ENCODE results near the gene TMEM108.

TMEM108 gene

DNA sequence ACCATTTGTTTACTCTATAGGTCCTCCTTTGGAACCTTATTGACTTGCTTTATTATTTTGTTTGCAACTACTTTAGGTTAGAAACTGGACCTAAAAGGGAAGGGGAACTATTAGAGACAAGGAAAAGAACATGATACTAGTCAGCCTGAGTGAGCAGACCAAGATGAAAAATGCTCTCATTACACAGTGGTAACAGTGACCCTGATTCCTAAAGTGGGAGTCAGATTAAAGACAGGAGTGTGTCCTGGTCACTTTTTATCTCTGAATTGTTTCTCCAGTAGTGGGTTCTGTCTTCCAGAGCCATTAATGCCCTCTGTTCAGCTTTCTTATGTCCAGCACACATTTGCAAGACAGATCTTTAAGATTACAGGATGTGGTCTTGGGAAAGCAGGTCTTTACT is 124.1 kb downstream of the TMEM108 start:
- no peak for DNase-seq (ENCODE audit: low read depth in 2 of 2, low spot score in 1 of 2)

DNA sequence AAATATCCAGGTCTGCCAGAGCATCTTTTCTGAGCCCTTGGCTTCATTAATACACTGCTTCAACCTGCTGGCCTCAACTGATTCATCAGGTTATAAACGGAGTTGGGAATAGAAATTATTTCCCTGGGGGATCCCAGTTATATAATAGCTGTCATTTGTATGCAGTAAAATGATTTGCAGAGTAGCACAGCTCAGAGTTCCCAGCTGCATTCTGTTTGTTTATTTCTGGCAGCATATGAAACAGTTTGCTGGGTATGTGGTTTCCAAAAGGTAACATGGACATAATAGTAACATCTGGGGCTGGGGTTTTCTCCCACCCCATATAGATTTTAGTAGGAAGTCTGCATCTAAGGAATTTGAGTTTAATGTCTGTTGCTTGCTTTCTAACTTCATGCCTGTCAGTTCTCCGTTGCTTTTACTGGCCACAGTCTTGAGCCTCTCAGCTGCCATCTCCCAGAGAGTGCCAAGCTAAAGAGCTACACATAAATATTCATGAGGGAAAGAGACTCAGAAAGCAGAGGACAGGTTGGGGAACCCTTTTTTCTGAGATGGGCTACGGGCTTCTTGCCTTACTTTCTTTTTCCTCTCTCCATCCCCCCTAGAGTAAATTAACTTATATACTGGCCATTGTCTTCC is 124.6 kb downstream of the TMEM108 start:
- DNase-seq (ENCODE audit: low read depth in 2 of 2, low spot score in 1 of 2), result no peak

DNA sequence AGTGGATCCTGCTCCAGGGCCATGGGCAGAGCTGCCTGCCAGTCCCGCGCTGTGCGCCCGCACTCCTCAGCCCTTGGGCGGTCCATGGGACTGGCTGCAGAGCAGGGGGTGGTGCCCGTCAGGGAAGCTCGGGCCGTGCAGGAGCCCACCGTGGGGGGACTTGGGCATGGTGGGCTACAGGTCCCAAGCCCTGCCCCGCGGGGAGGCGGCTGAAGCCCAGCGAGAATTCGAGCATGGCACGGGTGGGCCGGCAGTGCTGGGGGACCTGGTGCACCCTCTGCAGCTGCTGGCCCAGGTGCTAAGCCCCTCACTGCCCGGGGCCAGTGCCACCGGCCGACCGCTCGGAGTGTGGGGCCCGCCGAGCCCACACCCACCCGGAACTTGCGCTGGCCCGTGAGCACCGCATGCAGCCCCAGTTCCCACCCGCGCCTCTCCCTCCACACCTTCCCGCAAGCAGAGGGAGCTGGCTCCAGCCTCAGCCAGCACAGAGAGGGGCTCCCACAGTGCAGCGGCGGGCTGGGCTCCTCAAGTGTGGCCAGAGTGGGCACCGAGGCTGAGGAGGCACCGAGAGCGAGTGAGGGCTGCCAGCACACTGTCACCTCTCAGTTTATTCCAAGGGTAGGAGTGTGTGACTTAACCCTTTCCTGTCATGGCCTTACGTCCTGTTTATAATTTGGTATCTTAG is 129.3 kb downstream of the TMEM108 start:
- DNase-seq (ENCODE audit: low read depth in 2 of 2, low spot score in 1 of 2), result no peak

DNA sequence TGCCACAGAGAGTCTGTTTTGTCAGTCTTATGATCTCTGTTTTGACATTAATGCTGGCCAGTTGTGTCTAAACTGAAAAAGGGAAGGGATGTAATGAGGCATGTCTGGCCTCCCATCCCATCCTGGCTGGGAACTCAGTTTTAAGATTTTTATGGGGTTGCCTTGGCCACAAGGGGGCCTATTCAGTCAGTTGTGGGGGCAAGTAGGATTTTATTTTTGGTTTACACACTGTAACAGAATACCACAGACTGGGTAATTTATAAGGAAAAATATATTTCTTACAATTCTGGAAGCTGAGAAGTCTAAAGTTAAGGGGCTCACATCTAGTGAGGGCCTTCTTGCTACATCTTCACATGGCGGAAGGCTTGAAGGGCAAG is 129.8 kb downstream of the TMEM108 start:
- DNase-seq (ENCODE audit: low read depth in 2 of 2, low spot score in 1 of 2), result no peak

DNA sequence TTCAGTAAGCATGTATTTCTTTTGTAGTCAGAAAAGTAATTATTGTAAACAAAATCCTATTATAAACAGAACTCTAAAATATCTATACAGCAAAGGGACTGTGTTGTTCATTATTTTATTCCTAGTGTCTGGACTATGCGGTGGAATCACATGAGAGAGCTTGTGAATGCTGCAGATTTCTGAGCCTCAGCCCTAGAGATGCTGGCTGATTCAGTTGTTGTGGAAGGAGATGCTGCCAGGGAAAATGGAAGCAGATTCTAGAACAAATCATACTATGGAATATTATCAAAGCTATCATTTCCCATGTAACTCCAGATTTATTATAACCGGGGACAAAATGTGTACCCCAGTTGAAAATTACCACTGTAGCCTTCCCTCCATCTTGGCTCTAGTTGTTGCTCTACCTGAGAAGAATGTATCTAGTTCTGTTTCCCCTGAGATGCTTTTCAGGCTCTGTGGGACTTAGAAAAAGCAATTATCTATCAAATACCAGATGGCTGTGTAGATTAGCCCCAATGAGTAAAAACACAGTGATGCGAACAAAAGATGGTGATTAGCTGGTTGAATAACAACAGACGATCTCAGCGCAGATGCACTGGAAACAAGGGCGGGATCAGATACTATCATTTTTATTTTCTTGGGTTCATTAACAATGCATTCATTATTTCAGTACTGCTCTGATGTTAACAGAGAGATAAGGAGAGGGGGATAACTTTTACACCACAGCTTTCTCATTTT is 131.3 kb downstream of the TMEM108 start:
- DNase-seq (ENCODE audit: low read depth in 2 of 2, low spot score in 1 of 2), result no peak

DNA sequence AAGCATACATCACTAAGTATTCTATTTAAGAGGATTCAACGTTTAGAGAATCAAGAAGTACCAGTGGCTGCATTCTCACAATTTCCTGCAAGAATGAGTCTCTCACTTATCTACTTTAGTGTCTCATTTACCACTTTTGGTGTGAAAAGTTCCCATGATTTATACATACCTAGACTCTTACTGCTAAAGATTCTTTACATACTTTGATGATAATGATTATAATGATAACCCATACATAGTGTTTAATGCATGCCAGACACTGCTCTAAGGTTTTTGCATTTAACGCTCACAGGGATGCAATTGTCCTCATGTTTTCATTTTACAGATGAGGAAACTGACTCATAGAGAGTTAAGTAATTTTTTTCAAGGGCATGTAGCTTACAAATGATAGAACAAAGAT is 133.6 kb downstream of the TMEM108 start:
- no peak for DNase-seq (ENCODE audit: low read depth in 2 of 2, low spot score in 1 of 2)

DNA sequence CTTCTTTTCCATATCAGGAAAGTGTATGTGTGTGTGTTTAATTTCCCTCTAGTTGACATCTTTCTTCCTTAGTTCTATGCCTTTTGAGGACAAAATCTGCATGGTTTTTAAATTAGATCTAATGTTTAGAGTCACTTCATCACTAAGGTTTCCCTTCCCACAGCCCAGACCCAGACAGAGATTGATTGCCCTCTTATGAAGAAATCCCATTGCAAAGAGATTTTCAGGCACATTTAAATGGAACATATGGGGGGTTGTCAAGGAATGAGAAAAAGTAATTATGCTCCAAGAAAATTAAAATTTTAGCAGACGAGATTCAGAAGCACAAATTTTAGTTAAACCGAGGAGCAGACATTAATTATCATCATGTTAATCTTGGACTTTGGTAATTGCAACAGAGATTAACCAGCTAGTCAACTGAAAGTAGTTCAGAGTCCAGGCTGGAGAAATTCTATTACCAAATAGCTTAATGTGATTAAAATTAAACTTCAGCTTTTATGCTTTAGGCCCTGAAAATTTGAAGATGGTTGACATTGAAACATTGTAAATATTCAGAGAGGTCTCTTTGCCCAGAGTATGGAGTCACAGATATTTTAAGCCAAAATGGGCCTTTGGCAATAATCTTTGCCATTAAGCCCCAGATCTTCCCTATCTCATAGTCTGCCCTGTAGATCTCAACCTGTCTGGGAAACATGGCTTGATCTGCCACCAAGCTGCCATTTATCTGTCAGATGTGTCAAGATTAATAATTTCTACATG is 143.4 kb downstream of the TMEM108 start:
- DNase-seq (ENCODE audit: low read depth in 2 of 2, low spot score in 1 of 2), result no peak

DNA sequence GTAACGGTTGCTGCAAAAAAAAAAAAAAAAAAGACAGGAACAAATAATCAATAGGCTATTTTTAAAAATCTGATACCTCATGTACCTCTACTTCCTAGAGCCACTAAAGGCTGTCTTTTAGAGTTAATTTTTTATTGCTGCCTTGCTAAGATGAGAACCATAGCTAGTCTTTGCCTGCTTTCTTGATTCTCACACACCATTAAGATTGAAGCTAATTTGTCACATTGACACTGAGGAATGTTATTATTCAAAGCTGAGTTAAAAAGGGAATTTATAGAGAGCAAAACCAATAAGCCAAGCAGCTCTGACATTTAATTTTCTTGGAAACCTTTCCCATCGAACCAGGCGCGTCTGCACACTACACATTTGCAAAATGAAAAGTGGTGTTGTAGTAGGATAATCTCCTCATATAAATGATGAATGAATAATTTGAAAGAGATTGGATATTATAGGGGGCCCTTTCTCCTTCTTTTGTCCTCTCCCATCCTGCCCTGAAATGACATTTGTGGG is 149.7 kb downstream of the TMEM108 start:
- no peak for DNase-seq (ENCODE audit: low read depth in 2 of 2, low spot score in 1 of 2)

DNA sequence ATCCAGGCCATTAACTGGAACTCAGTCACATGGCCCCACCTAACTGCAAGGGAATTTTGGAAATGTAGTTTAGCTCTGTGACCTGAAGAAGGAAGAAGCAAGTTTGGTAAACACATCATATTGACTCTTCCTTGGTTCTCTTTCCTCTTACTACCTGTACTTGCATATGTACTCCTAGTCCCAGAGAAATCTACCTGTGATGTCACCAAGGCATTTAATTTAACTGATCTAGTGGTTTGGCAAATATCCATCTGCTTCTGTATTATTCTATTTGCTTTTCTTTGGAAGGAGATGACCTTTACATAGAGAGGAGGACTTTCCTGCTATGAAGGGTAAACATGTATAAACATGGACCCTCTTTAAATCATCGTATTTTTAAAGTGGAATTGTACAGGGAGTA is 150.8 kb downstream of the TMEM108 start:
- no peak for DNase-seq (ENCODE audit: low read depth in 2 of 2, low spot score in 1 of 2)

DNA sequence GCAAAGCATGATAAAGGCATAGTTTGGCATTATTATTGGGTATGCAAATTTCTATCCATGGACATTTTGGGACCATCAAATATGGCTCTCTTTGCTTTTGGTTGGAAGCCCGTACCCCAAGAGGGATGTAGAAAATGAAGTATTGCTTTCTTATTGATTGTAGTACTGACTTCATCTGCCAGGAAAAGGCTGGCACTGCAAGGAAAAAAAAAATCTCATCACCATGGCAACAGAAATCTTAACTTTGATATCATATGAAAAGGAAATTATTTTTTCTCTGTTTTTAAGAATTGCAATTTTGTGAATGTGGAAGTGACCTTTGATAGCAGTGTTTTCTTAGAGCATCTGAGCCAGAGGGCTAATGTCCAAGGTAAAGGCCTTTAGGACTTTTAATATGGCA is 151.7 kb downstream of the TMEM108 start:
- DNase-seq (ENCODE audit: low read depth in 2 of 2, low spot score in 1 of 2), result no peak

DNA sequence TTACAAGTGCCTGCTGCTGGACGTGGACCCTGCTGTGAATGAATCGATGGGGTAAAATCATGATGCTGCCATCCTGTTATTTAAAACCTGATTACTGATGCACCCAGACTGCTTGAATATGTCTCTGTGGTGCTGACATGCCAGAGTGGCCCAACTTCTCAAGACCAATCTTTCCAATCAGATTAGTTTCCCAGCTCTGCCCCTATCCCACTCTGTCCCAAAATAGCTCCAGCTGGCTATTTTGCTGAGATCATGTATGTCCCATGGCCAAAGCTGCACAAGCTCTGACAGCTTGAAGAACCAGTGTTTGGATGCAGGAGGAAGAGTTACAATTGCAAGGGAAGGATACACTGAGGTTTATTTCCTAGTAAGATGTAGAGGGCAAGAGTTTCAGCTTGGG is 153.6 kb downstream of the TMEM108 start:
- DNase-seq (ENCODE audit: low read depth in 2 of 2, low spot score in 1 of 2), result no peak

DNA sequence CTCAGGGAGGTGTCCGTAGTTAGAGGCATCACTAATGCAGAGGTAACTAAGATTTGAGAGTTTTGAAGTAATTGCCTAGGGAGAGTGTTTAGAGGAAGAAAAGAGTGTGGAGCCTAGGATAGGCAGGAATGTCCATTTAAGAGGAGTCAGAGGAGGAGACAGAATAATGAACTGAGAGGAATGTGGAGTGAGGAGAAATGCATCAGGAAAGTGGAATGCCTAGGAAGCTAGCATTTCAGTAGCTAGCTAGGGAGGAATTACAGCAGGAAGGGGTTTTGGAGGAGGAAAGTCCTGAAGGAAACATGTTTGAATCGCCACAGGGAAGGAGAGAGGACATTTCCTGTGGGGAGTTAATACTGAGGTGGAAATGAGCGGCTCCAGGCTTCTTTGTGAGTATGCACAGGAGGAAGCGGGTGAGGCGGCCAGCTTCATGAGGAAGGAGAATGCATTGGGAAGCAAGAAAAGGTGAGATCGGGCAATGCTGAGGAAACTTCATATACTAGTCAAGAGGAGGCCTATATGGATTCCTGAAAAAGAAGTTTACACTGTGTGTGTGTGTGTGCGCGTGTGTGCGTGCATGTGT is 154.3 kb downstream of the TMEM108 start:
- DNase-seq (ENCODE audit: low read depth in 2 of 2, low spot score in 1 of 2), result no peak

DNA sequence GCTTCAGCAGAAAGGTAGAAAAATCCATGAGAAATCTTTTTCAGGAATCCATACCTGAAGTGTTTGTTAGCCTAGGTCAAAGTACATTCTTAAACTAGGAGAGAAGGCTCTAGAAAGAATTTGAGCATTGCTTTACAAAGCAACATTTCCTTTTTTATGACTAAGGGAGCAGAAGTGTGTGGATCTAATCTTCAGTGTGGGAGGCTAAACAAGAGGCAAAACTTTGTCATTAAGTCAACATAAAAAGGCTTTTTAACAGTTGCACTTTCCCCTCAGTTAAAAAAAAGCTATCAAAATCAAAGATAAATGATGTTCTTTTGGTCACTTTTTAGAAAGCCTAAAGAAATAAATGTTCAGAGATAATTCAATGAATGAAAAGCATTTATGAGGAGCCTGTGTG is 154.8 kb downstream of the TMEM108 start:
- no peak for DNase-seq (ENCODE audit: low read depth in 2 of 2, low spot score in 1 of 2)

DNA sequence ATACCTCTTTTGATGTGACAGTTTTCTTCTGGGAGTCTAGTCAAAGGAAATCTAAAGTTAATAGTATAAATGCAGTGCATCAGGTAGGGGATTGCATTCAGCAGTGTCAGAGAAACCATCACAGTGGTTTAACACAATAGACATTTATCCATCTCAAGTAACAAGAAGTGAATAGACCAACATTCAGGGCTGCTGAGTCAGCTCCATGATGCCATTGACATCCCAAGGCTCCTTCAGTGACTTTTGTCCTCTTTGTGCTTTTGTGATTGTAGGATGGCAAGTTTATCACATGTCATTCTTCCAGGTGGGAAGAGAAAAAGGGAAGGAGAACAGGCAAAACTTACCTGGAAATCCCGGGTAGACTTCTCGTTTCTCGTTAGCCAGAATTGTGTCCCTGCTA is 158.3 kb downstream of the TMEM108 start:
- no peak for DNase-seq (ENCODE audit: low read depth in 2 of 2, low spot score in 1 of 2)

DNA sequence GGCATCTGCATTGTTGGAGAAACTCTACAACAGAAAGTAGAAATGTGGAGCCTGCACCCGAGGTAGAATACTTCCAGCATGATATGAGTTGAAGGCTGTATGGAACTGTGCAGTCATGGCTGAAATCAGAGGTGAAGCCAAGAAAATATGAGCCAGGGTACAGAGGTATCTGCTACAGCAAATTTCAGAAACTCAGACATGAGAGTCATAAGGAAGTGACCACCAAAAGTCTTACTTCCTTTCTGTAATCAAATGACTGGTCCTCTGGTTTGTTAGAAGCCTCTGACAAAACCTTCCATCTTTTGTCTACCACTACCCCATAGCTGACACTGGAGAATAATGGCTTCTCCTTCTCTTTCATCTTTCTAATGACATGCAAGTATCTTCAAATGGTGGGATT is 159.4 kb downstream of the TMEM108 start:
- no peak for DNase-seq (ENCODE audit: low read depth in 2 of 2, low spot score in 1 of 2)

DNA sequence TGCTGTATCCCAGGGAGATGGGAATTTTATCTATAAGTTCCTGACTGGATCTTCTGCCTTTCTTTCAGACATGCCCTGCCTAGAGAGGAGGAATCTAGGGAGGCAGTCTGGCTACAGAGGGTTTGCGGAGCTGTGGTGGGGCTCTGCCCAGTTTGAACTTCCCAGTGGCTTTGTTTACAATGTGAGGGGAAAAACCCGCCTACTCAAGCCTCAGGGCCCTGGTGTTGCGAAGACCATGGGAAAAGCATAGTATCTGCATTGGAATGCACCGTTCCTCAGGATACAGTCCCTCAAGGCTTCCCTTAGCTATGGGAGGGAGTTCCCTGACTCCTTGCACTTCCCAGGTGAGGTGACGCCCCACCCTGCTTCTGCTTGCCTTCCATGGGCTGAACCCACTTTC is 168.7 kb downstream of the TMEM108 start:
- DNase-seq (ENCODE audit: low read depth in 2 of 2, low spot score in 1 of 2), result no peak

DNA sequence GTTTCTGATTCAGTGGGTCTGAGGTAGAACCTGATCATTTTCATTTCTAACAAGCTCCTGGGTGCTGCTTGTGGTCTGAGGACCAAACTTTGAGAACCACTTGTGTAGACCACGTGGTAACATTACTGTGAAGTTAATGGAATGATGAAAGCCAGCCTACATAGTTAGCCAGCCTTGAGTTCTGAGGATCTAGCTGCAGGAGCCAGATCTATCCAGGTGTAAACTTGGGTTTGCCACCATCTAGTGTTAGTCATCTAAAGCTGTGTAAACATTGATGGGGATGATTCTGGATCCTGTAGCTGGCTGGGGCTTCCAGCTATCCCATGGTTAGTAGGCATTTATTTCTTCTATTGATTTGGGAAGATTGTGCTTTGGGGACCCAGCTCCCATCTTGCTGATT is 170.0 kb downstream of the TMEM108 start:
- no peak for DNase-seq (ENCODE audit: low read depth in 2 of 2, low spot score in 1 of 2)

DNA sequence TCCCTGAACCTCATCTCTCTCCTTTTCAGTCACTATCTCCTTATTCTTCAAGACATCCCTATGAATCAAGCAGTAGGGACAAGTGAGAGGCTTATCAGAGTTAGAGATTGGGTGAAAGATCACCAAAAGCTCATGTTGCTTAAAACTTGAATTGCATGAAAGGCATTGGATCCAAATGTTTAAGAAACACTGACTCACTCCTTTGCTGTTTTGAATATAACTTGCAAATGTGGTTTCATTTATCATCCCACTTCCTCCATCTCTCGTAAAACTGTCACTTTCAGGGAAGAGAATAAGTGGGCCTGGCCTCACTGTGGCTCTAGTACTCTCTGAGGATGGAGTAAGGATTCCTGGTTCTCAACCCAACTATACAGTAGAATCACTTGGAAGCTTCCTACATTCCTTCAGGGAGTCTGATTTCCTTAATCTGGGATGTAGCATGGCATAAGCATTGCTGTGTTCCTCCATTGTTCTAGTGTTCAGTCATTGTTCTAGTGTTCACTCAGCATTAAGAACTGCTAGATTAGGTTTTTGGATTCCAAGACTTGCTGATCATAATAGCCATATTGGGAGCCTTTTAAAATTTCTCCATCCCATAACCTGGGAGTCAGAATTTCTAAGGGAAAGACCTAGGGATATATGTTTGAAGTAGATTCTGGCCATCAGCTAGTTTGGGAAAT is 171.8 kb downstream of the TMEM108 start:
- DNase-seq (ENCODE audit: low read depth in 2 of 2, low spot score in 1 of 2), result no peak

DNA sequence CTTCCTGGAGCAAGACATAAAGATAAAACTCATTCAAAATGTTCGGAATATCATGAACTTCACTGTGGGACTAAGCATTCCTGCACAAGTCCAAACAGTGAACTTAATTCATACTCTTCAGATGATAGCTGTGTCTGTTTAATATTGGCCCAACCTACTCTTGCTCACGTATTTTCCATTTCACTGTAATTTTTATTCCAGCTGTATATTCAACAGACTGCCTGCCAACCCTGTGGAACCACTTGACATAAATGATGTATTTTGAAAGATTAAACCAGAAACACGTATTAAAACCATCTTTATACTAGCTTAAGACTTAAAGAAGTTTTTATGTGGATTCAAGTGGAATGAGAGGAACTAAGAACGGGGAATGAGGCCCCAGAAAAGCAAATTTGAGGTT is 172.5 kb downstream of the TMEM108 start:
- DNase-seq (ENCODE audit: low read depth in 2 of 2, low spot score in 1 of 2), result no peak

DNA sequence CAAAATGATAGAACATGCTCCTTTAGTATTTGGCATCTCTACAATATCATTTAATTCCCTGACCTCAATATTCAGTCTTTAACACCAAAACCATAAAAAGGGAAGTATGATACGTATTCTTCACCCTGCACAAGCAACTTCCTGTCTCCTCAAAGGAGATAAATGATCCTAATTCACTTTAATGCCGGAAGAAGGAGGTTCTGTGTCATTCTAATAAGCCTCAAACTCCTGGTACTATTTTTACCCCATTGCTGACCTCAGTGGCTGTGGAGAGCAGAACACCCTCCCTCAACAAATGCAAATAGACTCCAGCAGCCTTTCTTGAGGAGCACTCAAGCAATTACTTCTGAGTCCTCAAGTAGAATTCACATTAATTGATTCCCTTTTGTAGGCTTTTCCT is 173.3 kb downstream of the TMEM108 start:
- DNase-seq (ENCODE audit: low read depth in 2 of 2, low spot score in 1 of 2), result no peak

DNA sequence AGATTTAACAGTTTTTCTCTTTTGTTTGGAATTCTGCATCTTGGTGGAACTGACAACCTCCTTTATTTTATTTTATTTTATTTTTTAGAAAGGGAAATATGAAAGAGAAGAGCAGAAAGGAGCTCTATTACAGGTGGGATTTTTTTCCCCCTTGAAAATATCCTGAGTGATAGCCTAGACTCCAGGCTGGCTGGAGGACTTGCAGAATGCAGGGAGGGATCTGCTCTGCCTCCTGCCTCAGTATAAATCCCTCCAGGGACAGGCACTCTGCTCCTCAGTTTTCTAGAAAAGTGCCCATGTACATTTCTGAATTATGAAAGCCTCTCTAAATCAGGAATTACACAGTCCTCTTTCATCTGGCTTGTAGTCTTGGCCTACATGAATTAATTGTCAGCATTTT is 173.7 kb downstream of the TMEM108 start:
- DNase-seq (ENCODE audit: low read depth in 2 of 2, low spot score in 1 of 2), result no peak
